Limb (tissue), 2 donors: ENCODE measurements around the gene SLC16A9.

Experiments used
- DNase-seq, 2 donors: peaks; one replicate each; pipeline ENCODE4 v3.0.0-alpha.2; 2016; ENCODE audit errors: extremely low spot score in 2 of 2

Gene SLC16A9

DNA sequence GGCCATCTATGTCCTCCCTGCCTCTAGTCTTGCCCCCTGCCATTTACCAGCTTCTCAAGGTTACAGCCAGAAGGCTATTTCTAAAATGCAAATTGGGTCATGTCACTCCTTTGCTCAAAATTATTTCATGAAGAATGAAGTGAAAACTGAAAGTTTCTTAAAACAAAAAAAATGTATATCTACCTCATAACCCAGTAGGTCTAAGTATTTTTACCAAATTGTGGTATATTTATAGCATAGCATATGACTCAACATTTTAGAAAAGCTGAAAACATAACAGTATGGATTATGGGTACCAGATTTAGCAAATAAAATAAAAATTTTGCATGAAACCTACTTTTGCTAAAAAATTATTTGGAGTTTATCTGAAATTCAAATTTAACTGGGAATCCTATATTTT is 78.4 kb downstream of the SLC16A9 start:
- no peak for DNase-seq

GRCh38 chr10:59628965-59629364 is 80.7 kb downstream of the SLC16A9 start:
- no peak for DNase-seq

DNA sequence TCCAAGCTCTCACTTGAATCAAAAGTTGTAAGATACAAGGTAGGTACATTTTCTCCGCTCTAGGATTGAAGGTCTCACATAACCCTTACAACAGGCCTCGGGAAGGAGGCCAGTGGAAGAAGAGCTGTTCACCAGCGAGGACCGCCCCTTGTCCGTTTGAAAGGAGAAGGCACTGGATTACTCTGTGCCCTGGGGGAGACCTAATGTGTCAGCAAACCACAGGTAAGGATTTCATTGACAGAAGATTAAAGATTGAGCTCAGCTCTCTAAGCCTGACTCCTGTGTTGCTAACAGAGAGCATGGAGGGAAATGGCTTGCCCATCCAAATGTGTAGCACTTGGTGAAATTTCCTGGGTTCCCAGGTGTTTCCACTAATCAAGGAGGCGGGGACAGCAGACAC is 81.2 kb downstream of the SLC16A9 start:
- no peak for DNase-seq

- no peak for DNase-seq
Measured at GRCh38 chr10:59627366-59628018, 82.2 kb downstream of the SLC16A9 start.

DNA sequence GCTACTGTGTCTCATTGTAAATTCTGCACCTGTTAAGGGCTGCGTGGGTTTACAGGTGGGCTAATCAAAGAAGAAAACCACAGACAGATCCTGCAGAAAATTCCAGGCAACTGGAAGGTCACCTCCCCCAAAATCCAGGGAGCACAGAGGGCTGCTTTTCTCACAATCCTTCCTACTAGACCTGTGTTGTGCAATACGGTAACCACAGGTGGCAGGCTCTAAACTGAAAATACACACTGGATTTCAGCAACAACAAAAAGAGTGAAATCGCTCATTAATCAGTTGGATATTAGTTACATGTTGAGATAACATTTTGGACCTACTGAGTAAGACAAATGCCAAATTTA is 83.2 kb downstream of the SLC16A9 start:
- DNase-seq = no peak

GRCh38 chr10:59625721-59626522 is 83.7 kb downstream of the SLC16A9 start:
- peak; percentile 66 to 87 for DNase-seq

DNA sequence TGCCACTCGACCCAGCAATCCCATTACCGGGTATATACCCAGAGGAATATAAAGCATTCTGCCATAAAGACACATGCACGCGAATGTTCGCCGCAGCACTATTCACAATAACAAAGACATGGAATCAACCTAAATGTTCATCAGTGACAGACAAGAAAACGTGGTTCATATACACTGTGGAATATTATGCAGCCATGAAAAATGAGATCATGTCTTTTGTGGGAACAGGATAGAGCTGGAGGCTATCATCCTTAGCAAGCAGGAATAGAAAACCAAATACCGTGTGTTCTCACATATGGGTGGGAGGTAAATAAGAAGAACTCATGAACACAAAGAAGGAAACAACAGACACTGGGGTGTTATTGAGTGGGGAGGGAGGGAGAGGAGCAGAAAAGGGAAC is 84.7 kb downstream of the SLC16A9 start:
- DNase-seq = no peak

- DNase-seq = no peak
Measured at GRCh38 chr10:59624136-59624535, 85.5 kb downstream of the SLC16A9 start.

- peak; percentile 30 to 56 for DNase-seq
Measured at GRCh38 chr10:59623133-59624121, 86.2 kb downstream of the SLC16A9 start.

- peak; percentile 53 to 72 for DNase-seq
Measured at GRCh38 chr10:59622320-59623132, 87.1 kb downstream of the SLC16A9 start.

GRCh38 chr10:59621771-59622170 is 87.9 kb downstream of the SLC16A9 start:
- no peak for DNase-seq

- no peak for DNase-seq
Measured at GRCh38 chr10:59618666-59619065, 91.0 kb downstream of the SLC16A9 start.

DNA sequence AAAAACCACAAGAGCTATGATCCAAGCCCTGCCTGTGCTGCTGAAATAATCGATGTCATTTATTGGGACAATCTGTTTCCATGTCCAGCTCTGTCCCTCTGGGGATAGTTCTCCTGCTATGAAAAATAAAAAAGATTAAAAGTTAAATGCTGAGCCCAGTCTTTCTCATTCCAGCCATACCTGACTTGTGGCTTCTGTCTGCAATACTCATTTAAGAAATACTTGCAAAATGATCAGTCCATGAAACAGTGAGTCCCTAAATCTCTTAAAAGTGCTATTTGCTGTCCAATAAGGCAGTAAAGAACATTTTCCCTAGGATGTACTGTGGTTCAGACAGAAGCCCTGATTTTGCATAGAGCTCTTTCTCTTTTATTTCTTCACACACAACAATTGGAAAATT is 91.7 kb downstream of the SLC16A9 start:
- DNase-seq = no peak

DNA sequence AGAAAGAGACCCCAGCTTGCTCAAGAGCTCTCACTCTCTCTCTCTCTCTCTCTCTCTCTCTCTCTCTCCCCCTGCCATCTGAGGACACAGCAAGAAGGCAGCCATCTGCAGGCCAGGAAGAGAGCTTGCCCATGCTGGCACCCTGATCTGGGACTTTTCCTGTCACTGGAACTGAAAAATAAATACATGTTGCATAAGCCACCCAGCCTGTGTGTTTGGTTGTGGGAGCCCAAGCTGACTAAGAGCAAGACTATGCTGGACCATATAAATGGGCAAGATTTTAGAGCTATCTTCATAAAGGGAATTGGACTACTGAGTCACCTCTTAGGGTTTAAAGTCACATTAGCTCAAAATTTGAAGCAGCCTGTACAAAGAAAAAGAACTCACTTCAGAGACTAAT is 98.6 kb downstream of the SLC16A9 start:
- no peak for DNase-seq

DNA sequence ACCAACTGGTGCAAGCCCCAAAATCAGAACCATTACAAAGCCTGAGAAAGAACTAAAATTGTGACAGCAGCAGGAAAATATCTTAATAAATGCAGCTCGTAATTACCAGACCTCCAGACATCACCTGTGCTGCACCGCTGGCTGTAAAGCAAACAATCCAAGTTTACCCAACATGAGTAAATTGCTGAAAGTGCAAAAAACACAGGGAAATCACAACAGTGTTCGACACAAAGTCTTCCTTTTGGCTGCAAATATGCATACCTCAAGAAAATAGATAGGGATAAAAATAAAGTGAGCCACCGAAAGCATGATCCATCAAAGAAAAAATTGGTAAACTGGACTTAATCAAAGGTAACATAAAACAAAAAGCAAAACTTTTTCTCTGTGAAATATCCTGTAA is 101.7 kb downstream of the SLC16A9 start:
- no peak for DNase-seq

DNA sequence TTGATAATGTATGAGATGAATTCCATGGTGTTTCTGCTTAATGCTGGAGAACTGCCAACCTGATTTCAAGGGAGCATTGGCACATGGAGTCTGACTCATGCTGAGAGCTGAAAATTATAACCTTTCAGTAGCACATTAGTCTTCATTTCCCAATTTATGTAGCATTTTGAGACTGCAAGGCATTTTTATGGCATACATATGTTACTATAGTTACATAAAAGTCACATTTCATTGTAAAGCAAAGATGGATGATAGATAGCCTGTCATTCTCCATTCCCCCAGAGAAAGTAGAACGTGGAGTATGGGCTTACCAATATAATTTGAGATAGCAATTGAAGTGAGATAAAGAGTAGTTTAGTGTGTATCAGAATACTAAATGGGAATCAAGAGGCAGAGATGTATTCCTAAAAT is 103.1 kb downstream of the SLC16A9 start:
- no peak for DNase-seq

DNA sequence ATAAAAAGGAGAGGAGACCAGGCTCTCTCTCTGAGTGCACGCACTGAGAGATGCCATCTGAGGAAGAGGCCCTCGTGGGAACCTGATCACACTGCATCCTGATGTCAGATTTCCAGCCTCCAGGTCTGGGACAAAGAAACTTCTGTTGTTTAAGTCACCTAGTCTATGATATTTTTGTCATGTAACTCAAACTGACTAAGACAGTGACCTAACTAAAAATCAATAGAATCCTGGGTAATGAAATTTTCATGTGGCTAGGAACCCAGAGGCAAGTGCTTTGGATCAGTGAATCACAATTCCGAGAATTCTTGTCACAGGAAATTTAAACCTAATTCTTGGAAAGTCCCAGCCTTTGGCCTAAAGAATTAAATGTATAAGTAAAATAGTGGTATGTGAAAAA is 107.7 kb downstream of the SLC16A9 start:
- no peak for DNase-seq
